GM23338 (cell line): ENCODE data around the gene GPR4. TPM values are rescaled to one million over a fixed set of nuclear protein-coding genes. Genes with fewer than 3 reads are reported as not detected.

Experiments
- ATAC-seq: fragments of 200-7000 bp; cut with Tn5 transposase; 3 replicates; pipeline ENCODE4 v1.9.1; 2020
- DNase-seq: peaks from one replicate; pipeline ENCODE4 v3.0.0-alpha.2; 2015; ENCODE audit warnings: low spot score
- H2AFZ ChIP-seq: fragments of 200-600 bp; sonication (generic); 2 replicates; pipeline ENCODE4 v1.8.0; 2016; ENCODE audit warnings: antibody characterized with exemption, mild to moderate bottlenecking, moderate library complexity
- H3F3A ChIP-seq: fragments of 200-600 bp; sonication (generic); replicated peaks from 2 replicates; pipeline ENCODE4 v1.8.0; 2017; ENCODE audit warnings: antibody characterized with exemption, mixed run types, low read depth
- H3K27ac ChIP-seq: fragments of 200-600 bp; sonication (generic); 2 replicates; pipeline ENCODE4 v1.6.1; 2016; ENCODE audit warnings: low read depth
- H3K27me3 ChIP-seq: fragments of 200-600 bp; sonication (generic); 2 replicates; pipeline ENCODE4 v1.8.0; 2016; ENCODE audit warnings: mild to moderate bottlenecking, mixed run types, moderate library complexity; ENCODE audit not compliant: insufficient read depth
- H3K36me3 ChIP-seq: fragments of 200-600 bp; sonication (generic); 2 replicates; pipeline ENCODE4 v1.8.0; 2016; ENCODE audit warnings: mild to moderate bottlenecking; ENCODE audit not compliant: insufficient read depth
- H3K4me1 ChIP-seq: fragments of 200-600 bp; sonication (generic); 2 replicates; pipeline ENCODE4 v1.8.0; 2016; ENCODE audit warnings: mild to moderate bottlenecking, moderate library complexity; ENCODE audit not compliant: insufficient read depth
- H3K4me2 ChIP-seq: fragments of 200-600 bp; sonication (generic); 2 replicates; pipeline ENCODE4 v1.7.1; 2017; ENCODE audit warnings: mixed run types
- H3K4me3 ChIP-seq: fragments of 200-600 bp; sonication (generic); 2 replicates; pipeline ENCODE4 v1.6.1; 2016; ENCODE audit warnings: mixed run types
- H3K79me2 ChIP-seq: fragments of 200-600 bp; sonication (generic); replicated peaks from 2 replicates; pipeline ENCODE4 v1.8.0; 2017; ENCODE audit warnings: mild to moderate bottlenecking; ENCODE audit not compliant: insufficient read depth
- H3K9me2 ChIP-seq: fragments of 200-600 bp; sonication (generic); 2 replicates; pipeline ENCODE4 v1.8.0; 2017; ENCODE audit not compliant: insufficient read depth
- H4K20me1 ChIP-seq: fragments of 200-600 bp; sonication (generic); replicated peaks from 2 replicates; pipeline ENCODE4 v1.8.0; 2017; ENCODE audit warnings: mild to moderate bottlenecking; ENCODE audit not compliant: insufficient read depth
- H3K27ac Mint-ChIP-seq: 2 replicates; pipeline ENCODE4 v1.8.0; 2020; ENCODE audit warnings: inconsistent platforms, mild to moderate bottlenecking, moderate library complexity, mixed read lengths
- H3K27me3 Mint-ChIP-seq: 3 replicates; pipeline ENCODE4 v1.8.0; 2022; ENCODE audit warnings: low read depth, mild to moderate bottlenecking, moderate library complexity, mixed read lengths, inconsistent platforms; ENCODE audit not compliant: insufficient read depth, poor library complexity
- H3K36me3 Mint-ChIP-seq: 3 replicates; pipeline ENCODE4 v1.8.0; 2021; ENCODE audit warnings: low read depth, mild to moderate bottlenecking, inconsistent platforms, moderate library complexity, mixed read lengths
- H3K4me1 Mint-ChIP-seq: 3 replicates; pipeline ENCODE4 v1.8.0; 2020; ENCODE audit warnings: mild to moderate bottlenecking, inconsistent platforms, mixed read lengths
- H3K4me3 Mint-ChIP-seq: 3 replicates; pipeline ENCODE4 v1.8.0; 2021; ENCODE audit warnings: moderate library complexity, mild to moderate bottlenecking, inconsistent platforms, mixed read lengths
- H3K9me3 Mint-ChIP-seq: 3 replicates; pipeline ENCODE4 v1.8.0; 2020; ENCODE audit warnings: moderate library complexity, mild to moderate bottlenecking, inconsistent platforms, mixed read lengths
- CREB1 ChIP-seq: fragments of 250-450 bp; sonication (Bioruptor Pico); IDR thresholded peaks from 2 replicates; pipeline ENCODE4 v1.5.0; 2020; ENCODE audit warnings: low read depth, mild to moderate bottlenecking, moderate library complexity
- EZH2phosphoT487 ChIP-seq: fragments of 200-600 bp; sonication (generic); IDR thresholded peaks from one replicate; pipeline ENCODE4 v1.8.1; 2018; ENCODE audit warnings: antibody characterized with exemption; ENCODE audit not compliant: unreplicated experiment
- JUNB ChIP-seq: IDR thresholded peaks from one replicate; pipeline ENCODE4 v1.6.1; 2016; ENCODE audit warnings: antibody characterized with exemption; ENCODE audit not compliant: unreplicated experiment
- NANOG ChIP-seq: IDR thresholded peaks from 2 replicates; pipeline ENCODE4 v1.6.1; 2016; ENCODE audit warnings: antibody characterized with exemption, borderline replicate concordance
- POLR2AphosphoS5 ChIP-seq: IDR thresholded peaks from 2 replicates; pipeline ENCODE4 v1.6.1; 2016; ENCODE audit warnings: antibody characterized with exemption, low read depth
- STAT1 ChIP-seq: IDR thresholded peaks from one replicate; pipeline ENCODE4 v1.6.1; 2016; ENCODE audit warnings: antibody characterized with exemption; ENCODE audit not compliant: unreplicated experiment
- ZNF114 ChIP-seq: fragments of 250-450 bp; sonication (Bioruptor Pico); IDR thresholded peaks from 2 replicates; pipeline ENCODE4 v1.5.0; 2020; ENCODE audit warnings: mild to moderate bottlenecking, moderate library complexity
- ZNF331 ChIP-seq: fragments of 250-450 bp; sonication (Bioruptor Pico); IDR thresholded peaks from 2 replicates; pipeline ENCODE4 v1.5.0; 2020; ENCODE audit warnings: low read depth, mild to moderate bottlenecking, moderate library complexity
- ZNF462 ChIP-seq: fragments of 250-450 bp; sonication (Bioruptor Pico); IDR thresholded peaks from 2 replicates; pipeline ENCODE4 v1.5.0; 2020; ENCODE audit warnings: mild to moderate bottlenecking, moderate library complexity
- polyA plus RNA-seq: library from polyadenylated mRNA; unstranded; fragments of >200 nt; fragmentation: Nextera tagmentation; extraction: Ambion mirVana; gene quantifications from 2 replicates; pipeline ENCODE4 v1.2.1, GENCODE V29; 2016
- total RNA-seq: library from RNA; depleted of rRNA; stranded (reverse); fragments of >200 nt; shearing (Covaris generic); gene quantifications from 2 replicates; pipeline ENCODE4 v1.2.3, GENCODE V29; 2014

GPR4 gene
- total and polyA plus RNA-seq, 2 experiments from 2014 or later = 0.06 to 0.14 TPM

GRCh38 chr19:45636902-45637301, 34.9 kb upstream of the GPR4 start (continued):
- TF ChIP-seq CREB1 (no peak), ZNF462 (CRISPR knock-in tag) (no peak), NANOG (no peak)

- H3K9me2 ChIP-seq = no peaks in the 10 kb centered on the region
- H3K79me2 ChIP-seq = no peaks in the 10 kb centered on the region
- Mint-ChIP-seq H3K9me3 (peaks cover 2% of the 10 kb centered on the region; the same call in 1 of the 3 replicates), H3K27me3 (peaks cover 29% of the 10 kb centered on the region), H3K36me3 (no peaks in the 10 kb centered on the region; the same call in 2 of the 3 replicates), H3K27ac (no peak overlapping the region), H3K4me1 (peaks cover 30% of the 10 kb centered on the region), H3K4me3 (no peak overlapping the region)
- no peak overlapping the region for H3K4me2 ChIP-seq
- ATAC-seq = no peak
- H3K36me3 ChIP-seq = no peaks in the 10 kb centered on the region
- peaks cover 22% of the 10 kb centered on the region for H3K4me1 ChIP-seq
- no peaks in the 10 kb centered on the region for H3K27me3 ChIP-seq
- no peak overlapping the region for H3K4me3 ChIP-seq
- H3K27ac ChIP-seq = no peak overlapping the region
- H4K20me1 ChIP-seq = no peaks in the 10 kb centered on the region
- peaks cover 30% of the 10 kb centered on the region for H3F3A ChIP-seq
- no peak overlapping the region for H2AFZ ChIP-seq
- DNase-seq = no peak
- no peak for TF ChIP-seq STAT1
- no peak for TF ChIP-seq POLR2AphosphoS5
- no peak for TF ChIP-seq ZNF462 (CRISPR knock-in tag)
- TF ChIP-seq EZH2phosphoT487 = no peak
- no peak for TF ChIP-seq ZNF114 (CRISPR knock-in tag)
- TF ChIP-seq ZNF331 (CRISPR knock-in tag) = no peak
- TF ChIP-seq JUNB = no peak
These were observed 34.3 kb upstream of the GPR4 start for GRCh38 chr19:45636275-45636674.
